HFF-Myc (cell line): Measurements from ENCODE around the gene FOXP1.
"Not testable (repeated sequence)": the region's sequence is repeated elsewhere in the genome, so short reads cannot be mapped to it uniquely, and the experiment has no call there.

Experiments
- DNase-seq: peaks from one replicate; pipeline ENCODE4 v3.0.0-alpha.2; 2011; ENCODE audit warnings: low read depth; ENCODE audit errors: extremely low read depth
- H3K4me3 ChIP-seq: replicated peaks from 2 replicates; pipeline ENCODE4 v1.5.1; 2011; ENCODE audit warnings: low read depth, mild to moderate bottlenecking, control low read depth, low read length
- CTCF ChIP-seq: IDR thresholded peaks from 2 replicates; pipeline ENCODE4 v1.5.1; 2012; ENCODE audit warnings: mild to moderate bottlenecking, low read depth, low read length, control low read depth; ENCODE audit errors: missing control alignments

The FOXP1 gene

GRCh38 chr3:70982700-70983140, 600.8 kb downstream of the FOXP1 start:
- DNase-seq = peak; percentile 56

DNA sequence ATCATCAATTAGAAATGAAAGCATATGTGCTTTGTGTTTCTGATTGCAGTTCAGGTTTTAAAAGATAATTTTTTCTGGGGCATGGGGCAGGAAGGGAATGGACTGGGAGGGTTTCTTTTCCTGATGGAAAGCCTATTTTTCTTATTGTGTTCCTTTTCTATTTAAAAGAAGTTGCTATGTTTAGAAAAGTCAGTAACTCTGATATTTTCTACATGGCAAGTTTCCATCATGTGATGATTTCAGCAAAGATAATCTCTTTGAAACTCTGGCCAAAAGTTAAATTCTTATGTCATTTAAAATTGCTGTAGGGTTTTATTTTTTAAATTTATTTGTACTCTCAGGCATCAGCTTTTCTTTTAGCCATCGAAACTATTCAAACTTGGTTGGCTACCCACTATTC, 601.2 kb downstream of the FOXP1 start:
- no peak for DNase-seq
- no peak overlapping the region for H3K4me3 ChIP-seq
- TF ChIP-seq CTCF = no peak

More at GRCh38 chr3:70982700-70983140, 600.8 kb downstream of the FOXP1 start:
- H3K4me3 ChIP-seq = peak overlapping the region; percentile 2
- no peak for TF ChIP-seq CTCF

DNA sequence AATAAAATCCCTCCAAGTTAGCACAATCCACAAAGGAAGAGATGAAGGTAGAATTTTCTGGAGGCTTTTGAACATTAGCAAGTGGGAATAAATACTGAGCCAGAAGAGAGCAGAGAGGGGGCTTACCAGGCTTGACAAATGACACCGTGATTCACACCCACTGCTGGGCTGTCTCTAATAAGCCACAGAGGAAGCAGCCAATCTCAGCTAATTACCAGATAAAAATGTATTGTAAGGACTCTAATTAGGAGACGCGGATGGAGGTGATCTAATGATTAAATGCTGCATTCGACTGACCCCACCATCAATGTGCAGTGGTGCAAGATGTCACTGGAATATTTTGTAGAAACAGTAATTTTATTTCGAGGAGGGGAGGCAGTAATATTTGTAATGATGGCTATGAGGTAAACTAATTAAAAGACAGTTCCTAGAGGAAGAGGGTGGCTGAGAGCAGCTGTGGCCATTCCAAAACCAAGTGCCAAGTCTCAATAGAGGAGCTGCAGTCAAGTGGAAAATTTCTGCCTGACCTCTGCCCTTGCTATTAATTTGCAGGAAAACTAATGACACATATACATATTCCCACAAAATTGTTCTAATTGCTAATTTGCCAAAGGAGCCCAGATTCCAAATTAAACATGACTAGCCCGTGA, 602.2 kb downstream of the FOXP1 start:
- no peak for TF ChIP-seq CTCF
- no peak overlapping the region for H3K4me3 ChIP-seq
- DNase-seq = no peak

GRCh38 chr3:70980646-70981170, 602.8 kb downstream of the FOXP1 start:
- no peak overlapping the region for H3K4me3 ChIP-seq
- DNase-seq = no peak
- no peak for TF ChIP-seq CTCF

DNA sequence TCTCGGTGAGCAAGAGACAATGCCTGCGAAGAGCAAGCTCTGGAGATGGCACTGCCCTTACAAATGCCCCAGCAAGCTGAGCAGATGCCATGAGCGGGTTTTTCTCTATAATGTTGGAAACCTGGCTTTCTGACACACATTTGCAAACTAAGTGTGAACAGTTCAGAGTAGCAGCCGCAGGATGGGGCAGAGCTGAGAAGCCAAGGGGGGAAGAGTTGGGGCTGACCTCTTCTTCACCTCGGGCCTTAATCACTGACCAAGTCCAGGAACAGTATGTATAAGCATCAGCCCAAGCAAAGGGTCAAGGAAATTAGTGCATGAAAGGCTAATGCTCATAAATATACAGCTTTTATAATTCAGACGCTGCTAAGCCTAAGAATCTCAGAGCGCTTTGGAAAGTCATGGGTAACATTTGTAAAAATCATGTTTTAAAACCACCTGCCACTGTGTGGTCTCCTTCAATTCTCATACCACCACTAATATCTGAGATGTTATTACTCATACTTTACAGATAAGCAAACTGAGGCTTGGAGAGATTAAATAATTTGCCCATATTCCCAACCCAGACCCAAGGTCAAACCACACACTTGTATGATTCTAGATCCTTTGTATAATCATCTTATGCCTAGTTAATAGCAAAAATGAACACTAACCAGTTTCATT, 603.4 kb downstream of the FOXP1 start:
- no peak overlapping the region for H3K4me3 ChIP-seq
- TF ChIP-seq CTCF = no peak
- DNase-seq = no peak

GRCh38 chr3:70977712-70978111, 605.8 kb downstream of the FOXP1 start:
- DNase-seq = no peak
- H3K4me3 ChIP-seq = no peak overlapping the region
- TF ChIP-seq CTCF = no peak

- not testable (repeated sequence) for DNase-seq, H3K4me3 ChIP-seq
Measured at GRCh38 chr3:70975981-70976380, 607.5 kb downstream of the FOXP1 start.
